Motor neuron (in vitro differentiated cells): ENCODE results near the gene TEC. TPM values are rescaled to one million over a fixed set of nuclear protein-coding genes. Genes with fewer than 3 reads are reported as not detected.
"Not testable (repeated sequence)": the region's sequence is repeated elsewhere in the genome, so short reads cannot be mapped to it uniquely, and the experiment has no call there.

Experiments used
- ATAC-seq, 8 experiments: fragments of 200-7000 bp; cut with Tn5 transposase; replicated peaks in 6 of 8; 2 replicates each; pipeline ENCODE4 v1.8.0; 2021; ENCODE audit warnings: mild to moderate bottlenecking in 8 of 8, moderate library complexity in 8 of 8
- H3K27ac ChIP-seq, 2 donors: fragments of 250-450 bp; sonication (Bioruptor Pico); 2 replicates each; pipeline ENCODE4 v1.9.0; 2021; ENCODE audit warnings: antibody characterized with exemption in 2 of 2, mild to moderate bottlenecking in 2 of 2, moderate library complexity in 1 of 2
- H3K4me1 ChIP-seq, 2 donors: fragments of 250-450 bp; sonication (Bioruptor Pico); replicated peaks in 1 of 2; 2 replicates each; pipeline ENCODE4 v1.6.1; 2021; ENCODE audit warnings: antibody characterized with exemption in 2 of 2, mild to moderate bottlenecking in 2 of 2, moderate library complexity in 1 of 2
- H3K4me3 ChIP-seq, 5 donors: fragments of 250-450 bp; sonication (Bioruptor Pico); 2 replicates each; pipeline ENCODE4 v1.9.0; 2021; ENCODE audit warnings: antibody characterized with exemption in 5 of 5, mild to moderate bottlenecking in 5 of 5, moderate library complexity in 4 of 5
- WGBS, 10 experiments: fragments of 450-650 bp; shearing (Covaris generic); methylation state at CpG; one replicate each; pipeline ENCODE4 v1.0.0; 2022; 5-methylcytosine and 5-hydroxymethylcytosine counted together
- in situ Hi-C, 9 experiments: fragments of 400-800 bp; cut with MboI; loops; one replicate each; pipeline ENCODE4 v1.15.0; 2021; ENCODE audit warnings: low sequenced_read_pairs in 9 of 9, low pct_unique_long_range_greater_than_20kb in 2 of 9; ENCODE audit not compliant: unreplicated experiment in 9 of 9
- total RNA-seq, 8 experiments: library from RNA; unstranded; fragments of 300-600 nt; gene quantifications; 2 replicates each; pipeline versions ENCODE4 v1.2.3 to v1.2.4, GENCODE V29; 2022

Gene TEC
- 1 to 10 TPM in 2 of 8 experiments, under 1 TPM in 6; 0.05 to 3.4 (median 0.61) TPM for total RNA-seq

DNA sequence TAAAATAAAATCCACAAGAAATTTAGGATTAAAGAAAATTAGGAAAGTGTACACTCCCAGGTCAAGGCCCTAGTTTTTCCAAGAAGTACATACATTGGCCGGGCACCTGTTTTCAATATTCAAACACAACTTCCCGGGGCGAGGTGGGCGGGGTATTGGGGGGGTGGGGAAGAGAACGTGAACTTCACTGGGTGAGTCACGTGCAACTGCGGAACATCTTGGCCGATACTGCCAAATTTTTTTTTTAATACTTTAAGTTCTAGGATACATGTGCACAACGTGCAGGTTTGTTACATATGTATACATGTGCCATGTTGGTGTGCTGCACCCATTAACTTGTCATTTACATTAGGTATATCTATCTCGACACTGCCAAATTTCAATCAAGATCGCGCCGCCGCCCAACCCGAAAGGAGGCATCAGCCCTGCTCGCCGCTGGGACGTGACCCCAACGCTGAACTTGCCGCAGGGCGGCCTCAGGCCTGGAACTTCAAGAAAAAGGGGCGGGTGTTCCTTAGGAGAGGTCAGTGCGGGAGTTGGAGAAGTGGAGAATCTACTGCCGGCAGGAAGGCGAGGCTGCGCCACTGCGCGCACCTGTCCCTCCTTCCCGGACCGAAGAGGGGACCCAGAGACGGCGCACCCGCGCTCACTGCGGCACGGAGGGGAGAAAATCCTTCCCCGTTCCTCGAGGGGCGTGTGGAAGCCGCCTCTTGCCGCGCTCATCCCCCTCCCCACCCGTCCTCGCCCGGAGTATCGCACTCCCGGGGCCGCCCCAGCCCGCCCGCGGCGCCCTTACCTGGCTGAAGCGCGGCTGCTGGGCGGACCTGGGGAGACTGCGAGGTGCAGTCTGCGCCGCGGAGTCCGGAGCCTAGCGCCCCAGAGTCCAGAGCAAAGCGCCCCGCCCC lies at the start of gene TEC:
Gene TEC (minus strand): TSS at position 883 of the 905 bp plus-strand sequence. CDS start 41,224 bp downstream, outside the sequence.
- in situ Hi-C loops: no loop called here
- Histone ChIP-seq H3K4me3 (peak within 1 kb of the TSS; percentile 51 to 79 (median 60)), H3K4me1 (peaks cover 3% of the 10 kb centered on the region in 2 donors), H3K27ac (no peak within 1 kb of the TSS)
- WGBS, 10 experiments: 0 to 29% (median 2%) methylated on average over 1 to 15 of the region's 63 CpGs; no CpG with 5 or more reads in 1 of the 10 experiments
- ATAC-seq: peak in 5 of 8 experiments; percentile 51 to 64 (median 58)

DNA sequence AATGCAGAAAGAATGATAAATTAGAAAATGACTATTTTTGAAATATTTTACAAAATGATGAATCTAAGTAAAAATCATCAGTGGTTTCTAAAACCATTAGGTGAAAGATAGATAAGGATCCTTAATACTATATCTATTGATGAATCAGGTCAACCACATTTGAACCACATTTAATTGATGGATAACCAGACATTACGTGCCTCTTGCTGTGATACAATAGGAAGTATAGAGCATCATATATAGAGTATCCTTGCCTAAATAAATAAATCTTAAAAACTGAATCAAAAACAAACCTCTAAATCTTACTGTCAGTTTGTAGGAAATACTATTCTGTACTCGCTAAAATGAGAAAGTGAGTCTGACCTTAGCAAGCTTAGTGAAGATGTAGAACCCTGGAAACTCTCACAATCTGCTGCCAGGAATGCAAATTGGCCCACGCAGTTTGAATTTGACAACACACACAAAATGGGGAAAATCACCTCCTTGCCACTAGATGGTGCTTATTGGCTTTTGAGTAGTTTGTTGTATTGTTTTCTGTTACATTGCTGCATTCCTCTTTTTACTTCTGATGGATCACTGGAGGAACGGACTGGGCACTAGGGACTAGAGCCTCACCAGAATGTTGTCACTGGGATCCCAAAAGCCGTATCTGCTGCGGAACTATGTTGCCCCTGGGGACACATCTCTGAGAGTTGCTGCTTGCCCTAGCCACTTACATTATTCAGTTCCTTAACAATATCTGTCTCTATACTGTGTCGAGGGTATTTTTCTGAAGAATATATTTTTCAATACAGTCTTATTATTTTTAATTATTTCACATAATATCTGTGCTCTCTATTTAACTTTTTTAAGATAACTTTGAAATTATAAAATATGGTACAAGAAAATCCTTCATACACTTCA lies 46.3 kb upstream of the TEC start:
- Histone ChIP-seq H3K27ac (no peak overlapping the region), H3K4me3 (no peak overlapping the region), H3K4me1 (peaks cover 0 to 2% of the 10 kb centered on the region in 2 donors)
- peak in 3 of 8 experiments; percentile 82 to 90 (median 87) for ATAC-seq
- 0 to 100% (median 58%) methylated on average over 1 to 6 of the region's 7 CpGs for WGBS, 10 experiments
- in situ Hi-C loops: loop anchor here in 1 of 9 experiments (10.0 kb wide), 1 partner anchor 229 kb away; no protein-coding TSS in a partner anchor

DNA sequence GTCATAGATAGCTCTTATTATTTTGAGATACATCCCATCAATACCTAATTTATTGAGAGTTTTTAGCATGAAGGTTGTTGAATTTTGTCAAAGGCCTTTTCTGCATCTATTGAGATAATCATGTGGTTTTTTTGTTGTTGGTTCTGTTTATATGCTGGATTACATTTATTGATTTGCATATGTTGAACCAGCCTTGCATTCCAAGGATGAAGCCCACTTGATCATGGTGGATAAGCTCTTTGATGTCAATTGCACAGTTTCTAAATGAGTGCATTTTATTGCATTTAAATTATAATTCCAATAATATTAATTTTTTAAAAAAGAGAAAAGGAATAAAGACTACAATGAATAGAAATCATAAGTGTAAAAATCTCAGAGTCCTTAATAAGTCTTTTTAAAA lies 45.1 kb upstream of the TEC start:
- ATAC-seq, H3K4me1 ChIP-seq, H3K27ac ChIP-seq, H3K4me3 ChIP-seq: not testable (repeated sequence)
- in situ Hi-C loops: loop anchor here in 1 of 9 experiments (10.0 kb wide), 1 partner anchor 230 kb away; no protein-coding TSS in a partner anchor

DNA sequence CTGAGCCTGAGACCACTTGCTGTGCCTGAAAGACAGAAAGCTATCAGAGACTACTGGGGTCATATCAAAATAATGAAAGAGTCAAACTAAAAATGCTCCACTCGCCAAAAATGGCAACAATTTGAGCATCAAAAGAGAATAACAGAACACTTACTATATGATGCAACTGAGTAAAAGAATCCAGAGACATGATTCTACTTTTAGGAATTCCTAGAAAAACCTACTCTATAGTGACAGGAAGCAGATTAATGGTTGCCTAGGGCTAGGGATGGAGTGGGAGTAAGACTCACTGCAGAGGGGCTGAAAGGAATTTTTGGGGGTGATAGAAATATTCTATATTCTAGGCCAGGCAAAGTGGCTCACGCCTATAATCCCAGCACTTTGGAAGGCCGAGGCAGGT lies 42.3 kb upstream of the TEC start:
- no peak overlapping the region for H3K27ac ChIP-seq
- H3K4me3 ChIP-seq: no peak overlapping the region
- 29 to 100% (median 76%) methylated on average over 1 to 2 of the region's 3 CpGs; no CpG with 5 or more reads in 2 of the 10 experiments for WGBS, 10 experiments
- in situ Hi-C loops: loop anchor here in 1 of 9 experiments (10.0 kb wide), 1 partner anchor 233 kb away; no protein-coding TSS in a partner anchor
- H3K4me1 ChIP-seq: no peaks in the 10 kb centered on the region
- no peak for ATAC-seq

DNA sequence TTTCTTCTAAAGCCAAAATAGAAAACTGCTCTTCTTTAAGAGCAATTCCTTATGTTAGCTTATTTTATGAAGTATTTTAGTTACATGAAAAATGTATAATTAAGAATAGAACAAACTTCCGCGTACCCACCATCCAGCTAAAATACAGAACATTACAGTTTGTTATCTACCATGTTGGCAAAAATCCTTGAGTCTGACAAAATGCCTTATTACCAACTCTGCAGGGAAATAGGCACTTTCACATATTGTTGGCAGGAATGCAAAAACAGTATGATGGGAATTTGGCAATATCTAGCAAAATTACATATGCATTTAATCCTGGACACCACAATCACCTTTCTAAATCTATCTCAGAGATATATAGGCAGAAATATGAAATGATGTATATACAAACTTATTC lies 39.3 kb upstream of the TEC start:
- 86 to 100% (median 100%) methylated on average over 1 to 2 of the region's 2 CpGs; no CpG with 5 or more reads in 4 of the 10 experiments for WGBS, 10 experiments
- no peak overlapping the region for H3K4me3 ChIP-seq
- H3K4me1 ChIP-seq: no peaks in the 10 kb centered on the region
- no peak for ATAC-seq
- in situ Hi-C loops: no loop called here
- no peak overlapping the region for H3K27ac ChIP-seq

DNA sequence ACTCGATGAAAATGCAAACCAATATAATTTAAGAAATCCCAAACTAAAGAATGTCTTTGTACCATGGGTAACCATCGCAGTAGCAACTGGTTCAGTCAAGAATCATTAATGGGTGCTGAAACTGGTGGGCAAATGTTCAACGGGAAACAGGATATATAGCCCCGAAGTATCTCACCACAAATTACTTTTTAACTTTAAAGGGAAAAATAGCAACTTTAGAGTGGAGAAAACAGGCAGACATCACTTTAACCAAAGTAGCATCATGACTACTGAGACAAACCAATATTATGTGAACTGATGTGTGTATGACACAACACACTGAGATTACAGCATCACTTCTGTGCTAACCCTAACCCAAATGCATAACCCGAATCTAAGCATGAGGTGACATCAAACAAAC lies 37.9 kb upstream of the TEC start:
- Histone ChIP-seq H3K4me3 (no peak overlapping the region), H3K27ac (no peak overlapping the region), H3K4me1 (no peaks in the 10 kb centered on the region)
- in situ Hi-C loops: no loop called here
- no peak for ATAC-seq
- WGBS, 10 experiments: 70 to 93% (median 87%) methylated on average over 2 to 5 of the region's 5 CpGs

DNA sequence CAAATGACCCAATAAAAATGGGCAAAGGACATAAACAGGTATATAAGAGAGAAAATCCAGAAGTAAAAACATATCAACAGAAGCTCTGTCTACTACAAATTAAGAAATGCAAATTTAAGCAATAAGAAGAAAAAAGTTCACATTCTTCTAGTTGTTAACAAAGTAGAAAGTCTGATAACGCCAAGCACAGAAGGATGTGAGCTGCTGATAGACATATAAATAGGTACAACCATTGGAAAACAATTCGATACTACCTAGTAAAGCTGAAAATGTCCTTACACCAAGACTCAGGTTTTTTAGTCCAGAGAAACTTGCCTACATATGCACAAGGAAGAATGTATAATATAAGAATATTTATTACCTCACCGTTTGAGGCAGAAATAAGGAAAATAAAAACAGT lies 35.9 kb upstream of the TEC start:
- Histone ChIP-seq H3K4me3 (no peak overlapping the region), H3K4me1 (no peaks in the 10 kb centered on the region), H3K27ac (no peak overlapping the region)
- no peak for ATAC-seq
- WGBS, 10 experiments: 49 to 100% (median 79%) methylated on average over 1 to 3 of the region's 3 CpGs
- in situ Hi-C loops: no loop called here

DNA sequence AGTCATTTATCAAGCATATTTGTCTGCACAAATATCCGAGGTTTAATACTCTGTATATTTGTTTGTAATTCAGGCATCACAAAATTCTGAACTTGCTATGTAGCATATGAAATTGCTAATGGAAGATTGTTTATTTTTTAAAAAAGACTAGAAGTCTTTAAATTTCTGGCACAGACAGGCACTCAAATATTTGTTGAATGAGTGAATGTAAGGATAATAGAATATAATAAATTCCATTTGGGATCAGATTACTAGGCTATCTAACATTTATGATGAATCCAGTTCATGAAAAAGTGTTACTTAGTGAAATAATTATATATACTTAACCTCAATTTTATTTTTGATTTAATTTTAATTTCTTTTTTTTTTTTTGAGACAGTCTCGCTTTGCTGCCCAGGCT lies 30.4 kb upstream of the TEC start:
- Histone ChIP-seq H3K27ac (no peak overlapping the region), H3K4me3 (no peak overlapping the region), H3K4me1 (no peaks in the 10 kb centered on the region)
- 33 to 100% (median 62%) methylated on average over 1 to 2 of the region's 2 CpGs for WGBS, 10 experiments
- ATAC-seq: no peak
- in situ Hi-C loops: no loop called here

DNA sequence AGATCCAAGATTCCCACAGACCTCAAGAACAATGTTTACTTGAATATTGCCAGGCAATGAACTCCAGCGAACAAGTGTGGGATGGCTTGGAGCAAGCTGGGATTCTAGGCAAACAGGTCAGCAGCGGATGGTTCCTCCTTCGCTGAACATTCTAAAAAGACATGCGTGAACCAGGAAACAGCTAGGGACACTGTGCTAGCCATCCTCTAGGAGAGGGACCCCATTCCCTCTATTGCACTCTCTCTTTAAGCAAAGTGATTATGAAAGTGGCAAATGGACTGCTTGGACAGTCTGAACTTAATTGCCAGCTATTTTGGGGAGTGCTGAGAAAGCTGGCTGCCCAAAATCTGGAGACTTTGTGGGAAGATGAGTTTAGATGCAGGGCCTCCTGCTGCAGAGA lies 29.9 kb upstream of the TEC start:
- no peaks in the 10 kb centered on the region for H3K4me1 ChIP-seq
- 0 to 100% (median 94%) methylated on average over 1 to 3 of the region's 4 CpGs; no CpG with 5 or more reads in 3 of the 10 experiments for WGBS, 10 experiments
- in situ Hi-C loops: no loop called here
- no peak overlapping the region for H3K4me3 ChIP-seq
- no peak for ATAC-seq
- no peak overlapping the region for H3K27ac ChIP-seq

DNA sequence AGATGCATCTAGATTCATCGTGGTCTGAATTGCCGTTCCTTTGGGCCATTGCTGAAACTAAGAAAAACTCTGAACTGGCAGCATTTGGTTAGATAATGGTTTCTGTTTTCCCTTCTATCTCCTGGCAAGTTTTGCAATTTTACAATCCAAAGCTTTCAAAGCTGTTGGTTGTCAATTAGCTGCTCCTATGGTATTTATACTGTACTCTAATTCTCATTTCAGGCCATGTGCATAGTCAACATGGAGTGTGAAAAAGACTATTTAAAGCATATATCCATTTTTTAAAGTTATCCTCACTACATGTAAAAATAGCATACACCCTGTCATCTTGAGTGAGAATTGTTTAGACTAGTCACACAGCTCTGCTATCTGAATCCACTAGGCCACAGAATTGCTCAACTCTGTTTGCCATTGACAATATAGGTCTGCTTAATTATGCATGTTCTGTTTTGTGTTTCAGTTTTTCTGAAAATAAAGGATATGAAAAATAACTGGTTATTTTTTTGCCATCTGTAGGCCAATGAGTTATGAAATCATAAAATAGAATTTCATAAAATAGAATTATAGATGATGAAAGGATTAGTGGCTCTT lies 27.7 kb upstream of the TEC start:
- no peak overlapping the region for H3K27ac ChIP-seq
- no peaks in the 10 kb centered on the region for H3K4me1 ChIP-seq
- in situ Hi-C loops: no loop called here
- H3K4me3 ChIP-seq: no peak overlapping the region
- WGBS, 10 experiments: 79 to 94% (median 88%) methylated on average over 1 to 2 of the region's 2 CpGs; no CpG with 5 or more reads in 3 of the 10 experiments
- no peak for ATAC-seq

DNA sequence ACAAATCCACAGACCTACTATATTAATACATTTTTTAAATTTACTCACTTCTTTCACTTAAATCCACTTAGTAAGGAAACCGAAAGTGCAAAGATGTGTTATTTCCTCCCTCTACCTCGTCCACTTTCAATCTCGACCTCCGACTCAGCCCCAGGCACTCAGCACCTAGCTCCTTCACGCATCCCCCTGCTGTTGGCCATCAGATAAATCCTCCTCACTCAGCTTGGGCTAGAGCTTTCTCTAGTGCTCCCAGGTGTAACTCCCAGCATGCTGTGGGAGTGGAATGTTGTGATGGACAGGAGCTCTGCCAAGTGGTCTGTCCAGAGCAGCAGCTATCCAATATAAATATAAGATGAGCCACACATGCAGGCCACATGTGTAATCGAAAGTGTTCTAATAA lies 26.7 kb upstream of the TEC start:
- H3K4me1 ChIP-seq: no peaks in the 10 kb centered on the region
- WGBS, 10 experiments: 0 to 89% (median 80%) methylated on average over 1 to 6 of the region's 6 CpGs; no CpG with 5 or more reads in 3 of the 10 experiments
- no peak overlapping the region for H3K27ac ChIP-seq
- no peak for ATAC-seq
- no peak overlapping the region for H3K4me3 ChIP-seq
- in situ Hi-C loops: no loop called here

DNA sequence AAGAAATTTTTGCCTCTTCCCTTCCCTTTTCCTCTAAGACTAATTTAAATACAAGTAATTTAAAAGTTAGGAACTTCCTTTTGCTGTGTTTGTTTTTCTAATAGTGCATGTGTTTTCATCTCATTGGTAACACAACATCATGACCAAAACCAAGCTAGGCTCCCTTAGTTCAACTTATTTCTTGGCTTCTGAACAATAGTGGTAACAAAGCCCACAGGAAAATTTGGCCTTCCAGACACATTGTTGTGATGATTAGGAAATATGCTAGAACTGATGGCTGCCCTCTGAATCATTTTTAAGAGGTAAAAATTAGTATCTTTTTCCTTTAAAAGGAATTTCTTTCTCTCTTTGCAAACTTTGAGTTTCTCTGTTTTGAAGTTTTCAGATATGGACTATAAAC lies 25.5 kb upstream of the TEC start:
- in situ Hi-C loops: no loop called here
- Histone ChIP-seq H3K27ac (no peak overlapping the region), H3K4me3 (no peak overlapping the region), H3K4me1 (no peaks in the 10 kb centered on the region)
- no peak for ATAC-seq
